ENCODE data around the gene ITGA1. TPM values are rescaled to one million over a fixed set of nuclear protein-coding genes. Genes with fewer than 3 reads are reported as not detected.

The ITGA1 gene
- polyA plus RNA-seq, 1 donor (not counting 4 experiments of a cell fraction or from before 2014, with no cell fraction given) = 1.4 TPM

GRCh38 chr5:52808316-52808901 lies 20.7 kb downstream of the ITGA1 start:
- dilution Hi-C loops (cut with MboI; ENCODE audit: extremely low pct_ligation_motif_present, low sequenced_read_pairs) = no loop called here
- Histone ChIP-seq H3K27me3 (ENCODE audit: control insufficient read depth, extremely low read depth, insufficient read depth, low read length) (no peaks in the 10 kb centered on the region), H3K4me2 (ENCODE audit: control insufficient read depth, extremely low read depth, insufficient read depth, low read depth, low read length) (no peak overlapping the region), H3K9me1 (ENCODE audit: control insufficient read depth, extremely low read depth, insufficient read depth, low read length) (no peaks in the 10 kb centered on the region), H3K4me3 (ENCODE audit: control insufficient read depth in 2 of 3, extremely low read depth in 1 of 3, insufficient read depth in 2 of 3, low read depth in 1 of 3, low read length in 3 of 3) (no peak overlapping the region), H3K36me3 (ENCODE audit: control insufficient read depth in 2 of 2, extremely low read depth in 1 of 2, insufficient read depth in 2 of 2, low read length in 2 of 2) (peaks cover 0 to 2% of the 10 kb centered on the region in 2 experiments), H3K79me2 (ENCODE audit: control insufficient read depth, insufficient read depth, low read length) (peaks cover 13% of the 10 kb centered on the region), H3K4me1 (ENCODE audit: control insufficient read depth, extremely low read depth, insufficient read depth, low read length) (peaks cover 4% of the 10 kb centered on the region), H3K9me3 (ENCODE audit: control insufficient read depth, low read depth, low read length) (no peaks in the 10 kb centered on the region), H2AFZ (ENCODE audit: control insufficient read depth, low read length) (no peak overlapping the region), H3K9ac (ENCODE audit: control insufficient read depth, extremely low read depth, insufficient read depth, low read length) (no peak overlapping the region), H4K20me1 (ENCODE audit: control insufficient read depth, extremely low read depth, insufficient read depth, low read length) (no peaks in the 10 kb centered on the region), H3K27ac (ENCODE audit: control insufficient read depth, insufficient read depth, low read length) (no peak overlapping the region)
- DNase-seq (ENCODE audit: low read depth, low spot score) = no peak
- no peak for FAIRE-seq
- TF ChIP-seq, protein P1, sequence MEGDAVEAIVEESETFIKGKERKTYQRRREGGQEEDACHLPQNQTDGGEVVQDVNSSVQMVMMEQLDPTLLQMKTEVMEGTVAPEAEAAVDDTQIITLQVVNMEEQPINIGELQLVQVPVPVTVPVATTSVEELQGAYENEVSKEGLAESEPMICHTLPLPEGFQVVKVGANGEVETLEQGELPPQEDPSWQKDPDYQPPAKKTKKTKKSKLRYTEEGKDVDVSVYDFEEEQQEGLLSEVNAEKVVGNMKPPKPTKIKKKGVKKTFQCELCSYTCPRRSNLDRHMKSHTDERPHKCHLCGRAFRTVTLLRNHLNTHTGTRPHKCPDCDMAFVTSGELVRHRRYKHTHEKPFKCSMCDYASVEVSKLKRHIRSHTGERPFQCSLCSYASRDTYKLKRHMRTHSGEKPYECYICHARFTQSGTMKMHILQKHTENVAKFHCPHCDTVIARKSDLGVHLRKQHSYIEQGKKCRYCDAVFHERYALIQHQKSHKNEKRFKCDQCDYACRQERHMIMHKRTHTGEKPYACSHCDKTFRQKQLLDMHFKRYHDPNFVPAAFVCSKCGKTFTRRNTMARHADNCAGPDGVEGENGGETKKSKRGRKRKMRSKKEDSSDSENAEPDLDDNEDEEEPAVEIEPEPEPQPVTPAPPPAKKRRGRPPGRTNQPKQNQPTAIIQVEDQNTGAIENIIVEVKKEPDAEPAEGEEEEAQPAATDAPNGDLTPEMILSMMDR (optimal IDR thresholded peaks at IDR 0.05 in 1 of 3, IDR thresholded peaks at IDR 0.05 in 1 of 3, conservative IDR thresholded peaks at IDR 0.05 in 1 of 3; ENCODE audit: extremely low read depth in 1 of 3, insufficient read depth in 2 of 3, low read length in 3 of 3) = no peak
- TF ChIP-seq EZH2 (IDR thresholded peaks at IDR 0.05; ENCODE audit: low read length) = no peak

DNA sequence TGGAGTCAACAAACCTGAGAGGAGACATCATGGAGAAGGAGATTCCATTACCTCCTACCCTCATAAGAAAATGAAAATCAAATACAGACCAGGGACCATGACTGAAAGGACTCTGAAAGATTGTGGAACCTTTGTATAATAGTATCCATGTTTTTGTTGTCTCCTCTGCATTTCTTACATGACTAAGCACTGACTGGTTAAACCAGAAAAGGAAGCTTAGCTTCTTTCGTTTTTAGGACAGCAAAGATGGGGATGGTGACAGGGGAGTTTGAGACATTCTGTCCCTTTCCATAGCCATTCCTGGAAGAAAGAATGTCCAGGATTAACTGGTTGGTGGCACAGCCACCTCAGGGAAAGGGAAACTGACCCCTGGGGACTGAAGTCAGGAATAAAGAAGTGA lies 22.2 kb downstream of the ITGA1 start:
- DNase-seq (ENCODE audit: low read depth, low spot score) (no peak), FAIRE-seq (no peak)
- Histone ChIP-seq H3K27ac (ENCODE audit: control insufficient read depth, insufficient read depth, low read length) (no peak overlapping the region), H3K79me2 (ENCODE audit: control insufficient read depth, insufficient read depth, low read length) (peaks cover 3% of the 10 kb centered on the region), H3K4me2 (ENCODE audit: control insufficient read depth, extremely low read depth, insufficient read depth, low read depth, low read length) (no peak overlapping the region), H3K4me3 (ENCODE audit: control insufficient read depth in 2 of 3, extremely low read depth in 1 of 3, insufficient read depth in 2 of 3, low read depth in 1 of 3, low read length in 3 of 3) (no peak overlapping the region), H3K36me3 (ENCODE audit: control insufficient read depth in 2 of 2, extremely low read depth in 1 of 2, insufficient read depth in 2 of 2, low read length in 2 of 2) (peaks cover 0 to 2% of the 10 kb centered on the region in 2 experiments), H2AFZ (ENCODE audit: control insufficient read depth, low read length) (peak overlapping the region; percentile 9), H3K9ac (ENCODE audit: control insufficient read depth, extremely low read depth, insufficient read depth, low read length) (no peak overlapping the region), H4K20me1 (ENCODE audit: control insufficient read depth, extremely low read depth, insufficient read depth, low read length) (no peaks in the 10 kb centered on the region), H3K9me1 (ENCODE audit: control insufficient read depth, extremely low read depth, insufficient read depth, low read length) (no peaks in the 10 kb centered on the region), H3K9me3 (ENCODE audit: control insufficient read depth, low read depth, low read length) (no peaks in the 10 kb centered on the region), H3K27me3 (ENCODE audit: control insufficient read depth, extremely low read depth, insufficient read depth, low read length) (no peaks in the 10 kb centered on the region), H3K4me1 (ENCODE audit: control insufficient read depth, extremely low read depth, insufficient read depth, low read length) (peaks cover 4% of the 10 kb centered on the region)
- dilution Hi-C loops (cut with MboI; ENCODE audit: extremely low pct_ligation_motif_present, low sequenced_read_pairs) = no loop called here
- TF ChIP-seq, protein P1 (optimal IDR thresholded peaks at IDR 0.05 in 1 of 3, IDR thresholded peaks at IDR 0.05 in 1 of 3, conservative IDR thresholded peaks at IDR 0.05 in 1 of 3; ENCODE audit: extremely low read depth in 1 of 3, insufficient read depth in 2 of 3, low read length in 3 of 3) = no peak
- TF ChIP-seq EZH2 (IDR thresholded peaks at IDR 0.05; ENCODE audit: low read length) = no peak
